ENCODE data around the gene GINS1. TPM values are rescaled to one million over a fixed set of nuclear protein-coding genes. Genes with fewer than 3 reads are reported as not detected.

GINS1 gene
- total RNA-seq, 1 experiment from 2014 or later = 36.0 TPM

- Histone ChIP-seq H3K36me3 (ENCODE audit: control insufficient read depth, insufficient read depth, low read length) (no peaks in the 10 kb centered on the region; the same call in 1 of the 2 replicates), H3K4me1 (ENCODE audit: control insufficient read depth, insufficient read depth, low read length) (no peaks in the 10 kb centered on the region), H3K9me3 (ENCODE audit: control insufficient read depth, insufficient read depth, low read depth, low read length) (no peaks in the 10 kb centered on the region), H3K4me3 (ENCODE audit: low read depth in 2 of 2, low read length in 2 of 2) (no peak overlapping the region), H3K27me3 (ENCODE audit: control insufficient read depth, insufficient read depth, low read length) (no peaks in the 10 kb centered on the region), H3K27ac (ENCODE audit: low read length) (no peak overlapping the region)
- intact Hi-C loops (cut with micrococcal nuclease; ENCODE audit: unreplicated experiment) = no loop called here
- TF ChIP-seq TCF7L2 (IDR thresholded peaks at IDR 0.05; ENCODE audit: low read depth, low read length) (no peak), CTCF (IDR thresholded peaks at IDR 0.05) (no peak), SIN3A (IDR thresholded peaks at IDR 0.05; ENCODE audit: borderline replicate concordance, insufficient read depth, low read depth, low read length) (no peak), REST (IDR thresholded peaks at IDR 0.05; ENCODE audit: insufficient read depth in 1 of 2, low read depth in 2 of 2, low read length in 1 of 2) (no peak), POLR2AphosphoS5 (IDR thresholded peaks at IDR 0.05; ENCODE audit: low read depth, low read length) (no peak)
- no TSS peak for BruUV-seq (replicated peaks)
- DNase-seq (ENCODE audit: low read depth, low spot score) = no peak
- ChIA-PET POLR2A (no interaction called here), CTCF (no interaction called here)
- ATAC-seq = 0 out of 2 replicates have a peak, but pooled peaks have one; percentile 14
- in situ Hi-C loops (cut with HindIII; ENCODE audit: low pct_unique_long_range_greater_than_20kb, low sequenced_read_pairs) = no loop called here
Observed at GRCh38 chr20:25481235-25481917, 73.9 kb downstream of the GINS1 start.

GRCh38 chr20:25481918-25482253 is 74.4 kb downstream of the GINS1 start:
- no peaks in the 10 kb centered on the region for H3K9me3 ChIP-seq (ENCODE audit: control insufficient read depth, insufficient read depth, low read depth, low read length)

More at GRCh38 chr20:25481918-25482253, 74.4 kb downstream of the GINS1 start:
- H3K27me3 ChIP-seq (ENCODE audit: control insufficient read depth, insufficient read depth, low read length) = no peaks in the 10 kb centered on the region
- CTCF ChIA-PET = no interaction called here
- H3K4me1 ChIP-seq (ENCODE audit: control insufficient read depth, insufficient read depth, low read length) = no peaks in the 10 kb centered on the region
- no peaks in the 10 kb centered on the region; the same call in 1 of the 2 replicates for H3K36me3 ChIP-seq (ENCODE audit: control insufficient read depth, insufficient read depth, low read length)
- H3K4me3 ChIP-seq (ENCODE audit: low read depth in 2 of 2, low read length in 2 of 2) = no peak overlapping the region
- intact Hi-C loops (cut with micrococcal nuclease; ENCODE audit: unreplicated experiment) = no loop called here
- TF ChIP-seq REST (IDR thresholded peaks at IDR 0.05; ENCODE audit: insufficient read depth in 1 of 2, low read depth in 2 of 2, low read length in 1 of 2) = no peak
- no peak for TF ChIP-seq CTCF (IDR thresholded peaks at IDR 0.05)
- no peak for TF ChIP-seq POLR2AphosphoS5 (IDR thresholded peaks at IDR 0.05; ENCODE audit: low read depth, low read length)
- no peak for TF ChIP-seq TCF7L2 (IDR thresholded peaks at IDR 0.05; ENCODE audit: low read depth, low read length)
- no peak for TF ChIP-seq SIN3A (IDR thresholded peaks at IDR 0.05; ENCODE audit: borderline replicate concordance, insufficient read depth, low read depth, low read length)
- BruUV-seq (replicated peaks) = no TSS peak
- in situ Hi-C loops (cut with HindIII; ENCODE audit: low pct_unique_long_range_greater_than_20kb, low sequenced_read_pairs) = no loop called here
- ATAC-seq = 0 out of 2 replicates have a peak, but pooled peaks have one; percentile 21
- H3K27ac ChIP-seq (ENCODE audit: low read length) = no peak overlapping the region
- POLR2A ChIA-PET = no interaction called here
- no peak for DNase-seq (ENCODE audit: low read depth, low spot score)

Measured in Panc1 (cell line).